Caki2 (cell line): ENCODE results near the gene FGD3. TPM values are rescaled to one million over a fixed set of nuclear protein-coding genes. Genes with fewer than 3 reads are reported as not detected.

Experiments used
- DNase-seq: peaks from one replicate; pipeline ENCODE4 v3.0.0-alpha.2; 2015; ENCODE audit warnings: low read depth
- in situ Hi-C: cut with HindIII; loops from 2 replicates; pipeline ENCODE4 v1.10.0; 2016; ENCODE audit warnings: low sequenced_read_pairs, low pct_unique_long_range_greater_than_20kb, mixed read lengths
- total RNA-seq: library from RNA; depleted of rRNA; stranded (reverse); fragments of >200 nt; shearing (Covaris generic); gene quantifications from 2 replicates; pipeline ENCODE4 v1.2.3, GENCODE V29; 2014; ENCODE audit warnings: low replicate concordance

FGD3 gene
- total RNA-seq, 1 experiment from 2014 or later = not detected

DNA sequence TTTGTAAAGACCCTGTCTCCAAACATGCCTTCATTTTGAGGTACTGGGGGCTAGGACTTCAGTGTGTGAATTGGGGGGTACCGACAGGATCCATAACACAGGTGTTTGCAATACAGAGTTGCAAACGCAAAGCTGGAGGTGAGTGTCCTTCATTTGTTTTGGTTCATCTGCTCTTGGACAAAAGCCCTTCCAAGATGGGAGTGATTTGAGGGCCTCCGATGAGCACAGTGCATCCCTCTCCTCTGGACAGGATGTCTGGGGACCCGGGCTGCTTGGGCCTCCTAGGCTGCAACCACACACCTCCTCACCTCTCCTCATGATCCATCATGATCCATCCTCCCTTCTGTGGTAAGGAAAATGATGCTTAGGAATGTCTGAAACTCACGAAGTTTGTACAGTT is 23.8 kb downstream of the FGD3 start:
- in situ Hi-C loops = no loop called here
- DNase-seq = no peak

DNA sequence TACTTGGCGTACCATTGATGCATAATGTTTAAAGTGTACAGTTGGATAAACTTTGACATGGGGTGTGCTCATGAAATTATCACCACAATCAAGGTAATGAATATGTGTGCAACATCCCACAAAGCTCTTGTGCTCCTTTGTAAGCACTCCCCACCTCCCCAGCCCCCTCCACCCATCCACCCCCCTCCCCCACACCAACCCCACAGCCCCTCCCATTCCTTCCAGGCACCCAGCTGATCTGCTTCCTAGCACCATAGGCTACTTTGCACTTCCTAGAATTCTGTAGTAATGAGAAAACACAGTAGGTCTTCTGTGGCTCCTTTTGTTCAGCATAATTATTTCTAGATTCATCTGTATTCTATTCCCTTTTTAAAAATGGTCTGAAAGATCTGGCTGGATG is 24.5 kb downstream of the FGD3 start:
- DNase-seq = no peak
- in situ Hi-C loops = no loop called here

DNA sequence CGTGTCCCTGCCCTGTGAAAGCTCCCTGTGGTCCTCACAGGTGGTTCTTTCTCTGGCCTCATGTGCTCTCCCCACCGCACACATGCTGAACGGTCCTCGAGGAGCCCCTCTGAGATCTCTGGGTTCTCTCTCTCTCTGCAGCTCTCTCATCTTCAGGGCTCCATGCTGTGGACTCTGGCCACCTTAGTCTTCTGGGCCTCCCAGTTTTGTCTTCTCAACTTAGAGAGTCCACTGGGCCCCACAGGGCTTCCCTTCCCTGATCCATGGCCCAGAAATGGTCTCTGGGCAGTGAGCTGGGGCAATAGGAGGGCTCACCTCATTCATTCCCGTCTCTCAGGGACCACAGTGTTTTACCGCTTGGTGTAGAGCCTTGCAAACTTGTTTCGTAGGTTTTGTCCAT is 26.4 kb downstream of the FGD3 start:
- in situ Hi-C loops = no loop called here
- DNase-seq = no peak

DNA sequence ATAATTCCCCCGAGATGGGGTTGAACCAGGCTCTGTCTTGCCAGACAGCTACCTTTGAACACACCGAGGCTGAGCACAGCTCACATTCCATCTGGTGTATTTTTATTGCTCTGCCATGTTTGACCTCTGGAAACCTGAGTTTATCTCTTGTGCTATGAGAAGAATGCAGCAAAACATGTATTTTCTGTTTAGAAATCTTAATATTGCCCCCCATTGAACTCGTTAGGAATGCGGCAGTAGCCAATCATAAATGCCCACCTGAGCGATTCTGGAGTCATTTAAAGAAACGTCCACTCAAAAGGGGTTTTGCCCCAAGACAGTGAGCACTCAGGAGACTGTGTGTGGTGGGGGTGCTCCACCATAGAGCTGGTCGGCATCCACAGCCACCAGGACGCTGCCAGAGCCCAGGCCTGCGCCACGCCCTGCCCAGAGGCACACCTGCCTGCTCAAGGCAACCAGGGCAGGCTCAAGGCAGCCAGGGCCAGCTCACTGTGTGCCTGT is 26.9 kb downstream of the FGD3 start:
- DNase-seq = no peak
- in situ Hi-C loops = no loop called here

DNA sequence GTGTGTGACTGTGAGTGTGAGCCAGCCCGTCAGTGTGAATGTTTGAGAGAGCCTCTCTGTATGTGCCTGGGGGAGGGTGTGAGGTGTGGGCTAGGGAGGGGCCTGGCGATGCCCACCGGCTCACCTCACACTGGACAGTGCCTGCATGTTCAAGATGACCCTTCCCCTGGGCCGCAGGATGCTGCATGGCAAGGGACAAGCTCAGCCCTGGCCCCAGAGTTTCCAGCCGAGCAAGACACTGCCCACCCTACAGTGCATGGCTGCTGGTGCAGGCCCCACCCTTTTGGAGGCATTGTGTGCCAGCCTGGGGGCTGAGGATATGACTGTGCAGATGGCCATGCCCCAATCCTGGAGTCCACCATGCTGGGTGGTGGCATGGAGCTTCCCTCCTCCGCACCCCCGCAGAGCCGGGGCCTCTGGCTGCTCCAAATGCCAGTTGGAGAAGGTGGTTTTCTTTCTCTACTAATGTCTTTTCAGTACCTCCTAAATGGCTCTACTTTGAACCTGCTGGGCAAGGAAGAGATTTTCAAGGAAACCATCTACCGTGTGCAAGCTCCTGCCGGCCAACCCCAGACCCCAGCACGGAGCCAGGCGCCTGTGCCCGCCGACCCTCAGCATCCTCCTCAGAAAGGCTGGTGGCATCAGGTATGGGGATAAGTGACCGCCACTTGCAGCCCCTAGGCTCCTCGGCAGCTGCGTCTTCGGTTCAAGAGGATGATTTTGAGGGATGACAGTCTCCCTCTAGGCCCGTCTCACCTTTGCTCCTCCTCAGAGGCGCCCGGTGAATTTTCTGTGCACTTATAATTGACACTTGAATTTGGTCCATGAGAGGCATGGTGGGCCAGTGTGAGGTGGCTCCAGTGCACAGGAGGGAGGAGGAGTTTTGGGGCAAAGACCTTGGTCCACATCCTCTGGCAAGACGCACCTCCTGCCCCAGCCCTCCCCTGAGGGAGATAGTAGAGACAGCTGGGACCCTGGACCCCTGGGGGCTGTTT is 27.7 kb downstream of the FGD3 start:
- no peak for DNase-seq
- in situ Hi-C loops = no loop called here

DNA sequence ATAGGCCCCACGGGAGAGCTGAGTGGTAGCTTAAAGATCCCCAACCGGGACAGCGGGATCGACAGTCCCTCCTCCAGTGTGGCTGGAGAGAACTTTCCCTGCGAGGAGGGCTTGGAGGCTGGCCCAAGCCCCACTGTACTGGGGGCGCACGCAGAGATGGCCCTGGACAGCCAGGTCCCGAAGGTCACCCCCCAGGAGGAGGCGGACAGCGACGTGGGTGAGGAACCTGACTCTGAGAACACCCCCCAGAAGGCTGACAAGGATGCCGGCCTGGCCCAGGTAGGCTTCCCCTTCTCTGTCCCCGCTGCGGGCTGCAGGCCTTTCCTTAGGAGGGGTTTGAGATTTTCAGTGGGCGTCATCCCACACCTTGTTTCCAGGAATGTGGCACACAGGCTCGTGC is 29.1 kb downstream of the FGD3 start:
- in situ Hi-C loops = no loop called here
- no peak for DNase-seq

DNA sequence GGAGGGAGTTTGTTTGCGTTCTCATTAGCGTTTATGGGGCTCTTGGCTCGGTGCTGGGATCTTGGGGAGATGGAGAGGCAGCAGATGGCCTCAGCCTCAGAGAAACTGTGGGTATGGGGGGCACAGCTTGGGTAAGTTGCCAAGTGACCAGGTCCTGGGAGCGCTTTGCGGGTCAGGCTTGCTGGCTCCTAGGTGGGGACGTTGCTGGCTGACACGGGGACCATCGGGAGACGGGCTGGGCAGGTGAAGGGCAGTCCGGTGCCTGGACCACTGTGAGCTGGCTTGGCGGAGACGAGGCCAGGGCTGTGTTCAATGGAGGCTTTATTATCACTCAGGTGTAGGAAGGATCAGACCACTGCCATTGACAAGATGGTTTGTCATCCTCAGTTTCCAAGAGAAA is 30.0 kb downstream of the FGD3 start:
- in situ Hi-C loops = no loop called here
- no peak for DNase-seq

DNA sequence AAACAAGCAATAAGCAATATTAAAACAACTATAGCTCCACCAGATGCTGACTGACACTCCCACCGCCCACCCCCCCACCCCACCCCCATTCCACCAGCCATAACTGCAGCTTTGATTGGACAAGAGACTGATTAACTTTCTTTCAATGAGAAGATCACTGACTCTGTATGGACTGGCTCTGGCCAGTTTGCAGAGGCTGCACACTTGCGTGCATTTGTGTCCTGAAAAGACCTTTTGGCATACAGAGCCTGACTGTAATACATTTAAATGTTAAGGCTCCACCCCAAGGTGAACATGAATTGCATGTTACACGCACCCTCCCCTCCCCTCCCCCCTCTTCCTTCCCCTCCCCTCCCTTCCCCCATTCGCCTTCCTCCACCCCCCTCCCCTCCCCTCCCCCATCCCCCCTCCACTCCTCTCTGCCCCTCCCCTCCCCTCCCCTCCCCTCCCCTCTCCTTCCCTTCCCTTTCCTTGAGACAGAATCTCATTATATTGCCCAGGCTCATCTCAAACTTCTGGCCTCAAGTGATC is 31.1 kb downstream of the FGD3 start:
- DNase-seq = no peak
- in situ Hi-C loops = no loop called here

DNA sequence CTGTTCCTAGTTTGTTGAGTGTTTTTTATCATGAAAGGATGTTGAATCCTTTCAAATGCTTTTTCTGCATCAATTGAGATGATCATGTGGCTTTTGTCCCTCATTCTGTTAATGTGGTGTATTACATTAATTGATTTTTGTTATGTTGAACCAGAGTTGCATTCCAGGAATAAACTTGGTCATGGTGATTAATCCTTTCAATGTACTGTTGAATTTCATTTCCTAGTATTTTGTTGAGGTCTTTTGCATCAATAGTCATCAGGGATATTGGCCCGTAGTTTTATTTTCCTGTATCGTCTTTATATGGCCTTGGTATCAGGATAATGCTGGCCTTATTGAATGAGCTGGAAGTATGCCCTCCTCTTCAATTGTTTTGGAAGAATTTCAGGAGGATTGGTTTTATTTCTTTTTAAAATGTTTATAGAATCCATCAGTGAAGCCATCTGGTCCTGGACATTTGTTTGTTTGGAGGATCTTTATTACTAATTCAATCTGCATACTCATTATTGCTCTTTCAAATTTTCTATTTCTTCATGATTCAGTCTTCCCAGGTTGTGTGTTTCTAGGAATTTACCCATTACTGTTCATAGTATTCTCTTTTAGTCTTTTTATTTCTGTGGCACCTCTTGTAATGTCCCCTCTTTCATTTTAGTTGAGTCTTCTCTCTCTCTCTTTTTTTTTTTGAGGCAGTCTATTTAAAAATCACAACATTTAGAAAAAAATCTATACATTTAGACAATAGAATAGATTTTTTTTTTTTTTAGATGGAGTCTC is 32.1 kb downstream of the FGD3 start:
- in situ Hi-C loops = no loop called here
- DNase-seq = no peak

DNA sequence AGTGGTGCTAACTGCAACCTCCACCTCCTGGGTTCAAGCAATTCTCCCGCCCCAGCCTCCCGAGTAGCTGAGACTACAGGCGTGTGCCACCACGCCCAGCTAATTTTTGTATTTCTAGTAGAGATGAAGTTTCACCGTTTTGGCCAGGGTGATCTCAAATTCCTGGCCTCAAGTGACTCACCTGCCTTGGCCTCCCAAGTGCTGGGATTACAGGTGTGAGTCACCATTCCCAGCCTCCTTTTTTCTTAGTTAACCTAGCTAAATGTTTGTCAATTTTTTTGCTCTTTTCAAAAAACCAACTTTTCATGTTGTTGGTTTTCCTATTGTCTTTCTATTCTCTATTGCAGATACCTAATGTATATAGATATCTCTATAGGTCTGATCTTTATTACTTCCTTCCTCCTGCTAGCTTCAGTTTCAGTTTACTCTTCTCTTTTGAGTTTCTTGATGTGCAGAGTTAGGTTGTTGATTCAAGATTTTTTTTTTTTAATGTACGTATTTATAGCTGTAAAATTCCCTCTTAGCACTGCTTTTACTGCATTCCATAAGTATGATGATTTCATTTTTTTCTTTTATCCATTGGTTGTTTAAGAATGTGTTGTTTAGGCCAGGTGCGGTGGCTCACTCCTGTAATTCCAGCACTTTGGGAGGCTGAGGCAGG is 32.9 kb downstream of the FGD3 start:
- in situ Hi-C loops = no loop called here
- no peak for DNase-seq

DNA sequence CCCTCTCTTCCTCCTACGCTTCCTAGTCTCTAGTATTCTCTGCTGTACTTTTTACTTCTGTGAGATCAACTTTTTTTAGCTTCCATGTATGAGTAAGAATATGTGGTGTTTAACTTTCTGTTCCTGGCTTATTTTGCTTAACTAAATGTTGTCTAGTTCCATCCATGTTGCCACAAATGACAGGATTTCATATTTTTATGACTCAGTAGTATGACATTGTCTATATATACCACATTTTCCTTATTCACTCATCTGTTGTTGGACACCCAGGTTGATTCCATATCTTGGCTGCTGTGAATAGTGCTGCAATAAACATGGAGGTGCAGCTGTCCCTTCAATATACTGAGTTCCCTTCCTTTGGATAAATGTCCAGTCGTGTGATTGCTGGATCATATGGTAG is 34.8 kb downstream of the FGD3 start:
- in situ Hi-C loops = no loop called here
- DNase-seq = no peak

DNA sequence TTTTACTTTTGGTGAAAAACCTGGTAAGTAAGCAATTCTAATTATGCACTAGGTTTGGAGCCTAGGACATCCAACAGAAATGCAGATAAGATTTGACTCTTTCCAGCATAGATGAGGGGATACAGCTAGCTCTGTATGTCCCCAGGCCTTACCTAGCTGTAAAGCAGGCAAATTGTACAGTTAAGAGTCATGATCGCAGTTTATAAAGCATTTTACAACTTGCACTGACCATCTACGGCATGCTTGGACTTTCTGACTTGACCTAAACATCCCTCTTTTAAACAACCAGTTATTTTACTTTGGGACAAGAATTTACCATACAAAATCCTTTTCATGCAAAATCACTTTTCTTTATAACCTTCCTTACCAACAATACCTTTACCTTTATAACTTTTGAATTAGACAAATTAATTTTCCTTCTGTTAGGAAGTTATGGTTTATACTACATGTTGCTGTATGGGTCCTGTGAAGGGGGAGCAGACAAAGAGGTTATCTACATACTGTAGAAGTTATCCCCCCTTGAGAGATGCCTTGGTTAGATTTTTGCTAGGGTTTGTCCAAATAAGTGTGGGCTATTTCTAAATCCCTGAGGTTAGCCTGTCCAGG is 36.8 kb downstream of the FGD3 start:
- in situ Hi-C loops = no loop called here
- peak; percentile 21 for DNase-seq

DNA sequence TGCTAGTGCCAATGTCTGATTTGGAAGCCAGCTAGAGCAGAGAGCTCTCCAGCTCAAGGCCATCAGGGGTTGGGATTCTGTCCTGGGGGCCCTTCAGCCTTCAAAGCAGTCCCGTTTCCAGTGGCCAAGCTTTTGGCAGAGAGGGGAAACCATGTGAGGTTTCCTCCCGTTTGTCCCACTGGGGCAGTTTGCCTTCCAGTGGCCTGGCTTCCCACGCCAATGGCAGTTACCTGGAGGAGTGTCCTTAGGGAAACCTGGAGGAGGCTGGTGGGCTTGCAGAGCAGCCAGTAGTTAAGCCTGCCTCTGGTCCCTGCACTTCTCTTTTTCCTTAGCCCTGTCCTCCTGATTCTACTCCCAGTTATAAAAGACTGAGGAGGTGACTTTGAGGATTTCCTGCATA is 37.7 kb downstream of the FGD3 start:
- in situ Hi-C loops = no loop called here
- no peak for DNase-seq

DNA sequence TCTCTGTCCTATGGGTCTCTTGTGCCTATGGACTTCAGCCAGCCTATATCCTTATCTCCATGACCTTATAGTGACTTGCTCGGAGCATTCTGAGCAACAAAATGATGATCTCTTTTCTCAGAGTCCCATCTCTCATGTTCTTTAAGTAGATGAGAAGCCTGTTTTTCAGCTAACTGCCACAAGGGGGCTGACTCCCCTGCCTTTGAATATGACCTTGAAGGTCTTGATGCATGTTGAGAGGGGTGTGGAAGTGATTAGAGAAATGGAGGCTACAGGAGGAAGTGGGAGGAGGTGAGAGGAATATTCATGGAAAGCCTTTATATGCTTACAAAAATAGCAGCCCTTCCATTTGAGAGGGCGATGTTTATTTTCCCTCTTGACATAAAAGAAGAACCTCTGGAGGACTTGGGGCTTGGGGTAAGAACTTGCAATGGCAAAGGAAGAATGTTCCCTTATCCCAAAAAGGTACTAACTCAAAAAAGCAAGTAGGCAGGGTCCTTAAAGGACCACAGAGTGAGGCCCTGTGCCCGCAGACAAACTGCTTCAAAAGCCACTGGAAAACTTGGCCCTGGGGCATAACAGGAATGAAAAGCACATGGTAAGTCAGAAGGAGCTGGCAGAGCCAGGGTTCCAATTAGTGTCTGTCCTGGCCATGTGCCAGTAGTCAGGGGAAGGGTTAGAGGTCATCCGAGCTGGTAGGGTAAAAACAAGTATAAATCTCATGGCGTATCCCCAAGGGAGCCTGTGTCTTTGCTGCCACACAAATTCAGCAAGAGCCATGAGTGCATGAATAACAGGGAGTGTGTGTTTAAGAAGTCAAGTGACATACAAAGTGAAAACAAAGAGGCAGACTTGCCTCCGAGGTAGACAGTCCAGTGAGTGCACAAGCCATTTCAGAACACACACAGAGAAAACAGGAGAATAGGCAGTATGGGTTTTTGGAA is 39.1 kb downstream of the FGD3 start:
- DNase-seq = no peak
- in situ Hi-C loops = no loop called here

DNA sequence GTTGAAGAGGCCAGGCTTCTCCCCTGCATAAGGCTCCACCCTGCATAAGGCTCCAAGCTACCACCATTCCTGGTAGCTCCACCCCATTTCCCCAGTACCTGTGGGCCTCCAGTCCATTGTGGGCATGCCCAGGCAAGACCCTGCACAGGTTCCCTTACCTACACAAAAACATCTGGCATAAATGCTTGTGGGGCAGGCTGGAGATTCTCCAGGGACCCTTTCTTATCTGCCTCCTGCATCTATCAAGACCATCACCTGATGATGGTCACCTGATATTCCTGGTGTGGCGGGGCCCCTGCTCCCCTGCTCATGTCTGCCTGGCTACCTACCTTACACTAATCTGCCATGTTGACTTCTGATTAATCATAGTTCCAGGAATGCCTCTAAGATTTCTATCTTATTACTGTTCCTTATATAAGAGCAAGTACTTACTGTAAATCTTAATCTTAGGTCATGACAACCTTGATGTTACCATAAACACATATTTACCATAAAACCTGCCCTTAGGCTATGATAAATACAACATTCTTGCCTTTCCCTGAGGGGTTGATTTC is 41.0 kb downstream of the FGD3 start:
- no peak for DNase-seq
- in situ Hi-C loops = no loop called here

DNA sequence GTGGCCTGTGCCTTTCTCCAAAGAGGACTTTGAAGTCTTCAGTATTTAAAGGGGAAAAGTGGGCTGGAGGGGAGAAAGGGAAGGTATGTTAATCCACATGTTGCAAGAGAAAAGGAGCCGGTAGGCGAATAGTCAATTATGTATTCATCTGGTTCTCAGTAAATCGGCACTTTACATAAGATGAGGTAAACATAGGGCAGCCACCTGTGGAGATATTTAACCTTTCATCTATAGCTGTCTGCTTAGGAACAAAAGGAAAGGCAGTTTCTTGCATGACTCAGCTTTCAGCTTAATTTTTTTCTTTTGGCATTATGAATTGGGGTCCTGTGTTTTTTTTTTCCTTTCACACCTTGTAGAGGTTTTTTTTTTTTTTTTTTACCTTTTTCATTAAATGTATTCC is 42.2 kb downstream of the FGD3 start:
- DNase-seq = no peak
- in situ Hi-C loops = no loop called here

DNA sequence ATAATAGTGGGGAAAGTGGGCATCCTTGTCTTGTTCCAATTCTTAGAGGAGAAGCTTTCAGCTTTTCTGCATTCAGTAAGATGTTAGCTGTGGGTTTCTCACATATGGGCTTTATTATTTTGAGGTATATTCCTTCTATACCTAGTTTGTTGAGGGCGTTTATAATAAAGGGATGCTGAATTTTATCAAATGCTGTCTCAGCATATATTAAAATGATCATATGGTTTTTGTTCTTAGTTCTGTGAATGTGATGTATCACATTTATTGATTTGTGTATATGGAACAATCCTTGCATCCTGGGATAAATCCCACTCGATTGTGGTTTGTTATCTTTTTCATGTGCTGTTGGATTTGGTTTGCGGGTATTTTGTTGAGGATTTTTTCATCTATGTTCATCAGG is 43.1 kb downstream of the FGD3 start:
- in situ Hi-C loops = no loop called here
- no peak for DNase-seq
